ENCODE results near the gene SPATA33.
"Not testable (repeated sequence)": the region's sequence is repeated elsewhere in the genome, so short reads cannot be mapped to it uniquely, and the experiment has no call there.

The SPATA33 gene

DNA sequence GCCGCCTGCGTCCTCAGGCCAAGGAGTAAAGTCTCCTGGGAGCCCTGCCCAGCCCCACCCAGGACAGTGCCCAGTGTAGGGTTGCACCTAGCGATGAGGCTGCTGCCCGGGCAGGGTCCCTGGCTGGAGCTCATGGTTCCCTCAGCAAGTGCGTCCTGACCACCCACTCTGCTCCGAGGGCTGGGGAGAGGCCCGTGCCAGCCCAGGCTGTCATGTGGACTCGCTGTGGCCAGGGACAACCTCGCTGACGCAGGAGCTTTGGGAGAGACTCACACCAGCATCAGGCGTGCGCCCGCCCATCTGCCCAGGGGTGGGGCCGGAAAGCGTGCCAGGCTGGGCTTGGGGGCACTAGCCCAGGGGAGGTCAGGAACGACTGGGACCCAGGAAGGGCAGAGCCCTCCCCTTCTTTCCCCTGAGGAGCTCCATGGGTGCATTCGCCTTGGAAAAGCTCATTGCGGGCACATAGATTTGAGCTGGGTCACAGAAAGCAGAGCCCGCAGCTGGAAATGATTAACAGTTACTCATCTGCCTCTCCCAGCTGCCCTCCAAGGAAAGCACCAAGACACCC is 24.5 kb upstream of the SPATA33 start:
- Histone ChIP-seq H3K27ac (ENCODE audit: low read length) (no peak overlapping the region), H3K36me3 (replicated peaks; ENCODE audit: low read depth, low read length) (no peaks in the 10 kb centered on the region), H3K9me3 (ENCODE audit: insufficient read depth, low read length) (no peaks in the 10 kb centered on the region), H3K27me3 (ENCODE audit: low read depth, low read length) (peaks cover 5% of the 10 kb centered on the region; the same call in 1 of the 2 replicates), H3K9ac (ENCODE audit: low read length) (no peak overlapping the region), H3K4me3 (ENCODE audit: low read length) (no peak overlapping the region), H3K4me1 (ENCODE audit: low read length) (no peaks in the 10 kb centered on the region), H4K20me1 (ENCODE audit: insufficient read depth, low read length) (no peaks in the 10 kb centered on the region), H2AFZ (ENCODE audit: low read depth, low read length) (no peak overlapping the region), H3K4me2 (ENCODE audit: low read length) (no peak overlapping the region), H3K79me2 (ENCODE audit: low read length) (no peaks in the 10 kb centered on the region)
- TF ChIP-seq, protein P1, sequence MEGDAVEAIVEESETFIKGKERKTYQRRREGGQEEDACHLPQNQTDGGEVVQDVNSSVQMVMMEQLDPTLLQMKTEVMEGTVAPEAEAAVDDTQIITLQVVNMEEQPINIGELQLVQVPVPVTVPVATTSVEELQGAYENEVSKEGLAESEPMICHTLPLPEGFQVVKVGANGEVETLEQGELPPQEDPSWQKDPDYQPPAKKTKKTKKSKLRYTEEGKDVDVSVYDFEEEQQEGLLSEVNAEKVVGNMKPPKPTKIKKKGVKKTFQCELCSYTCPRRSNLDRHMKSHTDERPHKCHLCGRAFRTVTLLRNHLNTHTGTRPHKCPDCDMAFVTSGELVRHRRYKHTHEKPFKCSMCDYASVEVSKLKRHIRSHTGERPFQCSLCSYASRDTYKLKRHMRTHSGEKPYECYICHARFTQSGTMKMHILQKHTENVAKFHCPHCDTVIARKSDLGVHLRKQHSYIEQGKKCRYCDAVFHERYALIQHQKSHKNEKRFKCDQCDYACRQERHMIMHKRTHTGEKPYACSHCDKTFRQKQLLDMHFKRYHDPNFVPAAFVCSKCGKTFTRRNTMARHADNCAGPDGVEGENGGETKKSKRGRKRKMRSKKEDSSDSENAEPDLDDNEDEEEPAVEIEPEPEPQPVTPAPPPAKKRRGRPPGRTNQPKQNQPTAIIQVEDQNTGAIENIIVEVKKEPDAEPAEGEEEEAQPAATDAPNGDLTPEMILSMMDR (IDR thresholded peaks at IDR 0.05; ENCODE audit: low read depth, low read length): no peak
- no peak for TF ChIP-seq EZH2phosphoT487 (IDR thresholded peaks at IDR 0.05; ENCODE audit: low read depth)

DNA sequence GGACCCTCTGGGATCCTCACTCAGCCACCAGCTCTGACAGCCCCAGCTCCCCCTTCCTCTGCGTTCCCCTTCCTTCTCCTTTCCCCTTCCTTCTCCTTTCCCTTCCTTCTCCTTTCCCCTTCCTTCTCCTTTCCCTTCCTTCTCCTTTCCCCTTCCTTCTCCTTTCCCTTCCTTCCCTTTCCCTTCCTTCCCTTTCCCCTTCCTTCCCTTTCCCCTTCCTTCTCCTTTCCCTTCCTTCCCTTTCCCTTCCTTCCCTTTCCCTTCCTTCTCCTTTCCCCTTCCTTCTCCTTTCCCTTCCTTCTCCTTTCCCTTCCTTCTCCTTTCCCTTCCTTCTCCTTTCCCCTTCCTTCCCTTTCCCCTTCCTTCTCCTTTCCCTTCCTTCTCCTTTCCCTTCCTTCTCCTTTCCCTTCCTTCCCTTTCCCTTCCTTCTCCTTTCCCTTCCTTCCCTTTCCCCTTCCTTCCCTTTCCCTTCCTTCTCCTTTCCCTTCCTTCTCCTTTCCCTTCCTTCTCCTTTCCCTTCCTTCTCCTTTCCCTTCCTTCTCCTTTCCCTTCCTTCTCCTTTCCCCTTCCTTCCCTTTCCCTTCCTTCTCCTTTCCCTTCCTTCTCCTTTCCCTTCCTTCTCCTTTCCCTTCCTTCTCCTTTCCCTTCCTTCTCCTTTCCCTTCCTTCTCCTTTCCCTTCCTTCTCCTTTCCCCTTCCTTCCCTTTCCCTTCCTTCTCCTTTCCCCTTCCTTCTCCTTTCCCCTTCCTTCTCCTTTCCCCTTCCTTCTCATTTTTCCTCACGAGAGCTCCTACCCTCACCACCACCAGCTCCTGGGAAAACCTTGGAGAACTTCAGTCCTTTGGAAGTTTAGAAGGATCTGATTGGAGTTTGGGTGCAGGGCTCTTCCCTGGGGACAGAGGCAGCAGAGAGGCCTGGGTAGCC is 22.9 kb upstream of the SPATA33 start:
- H3K9me3 ChIP-seq (ENCODE audit: insufficient read depth, low read length); H3K4me2 ChIP-seq (ENCODE audit: low read length); H3K4me3 ChIP-seq (ENCODE audit: low read length); H3K79me2 ChIP-seq (ENCODE audit: low read length); H3K27me3 ChIP-seq (ENCODE audit: low read depth, low read length); H3K27ac ChIP-seq (ENCODE audit: low read length); H3K9ac ChIP-seq (ENCODE audit: low read length); H3K4me1 ChIP-seq (ENCODE audit: low read length); H4K20me1 ChIP-seq (ENCODE audit: insufficient read depth, low read length); H3K36me3 ChIP-seq (replicated peaks; ENCODE audit: low read depth, low read length); H2AFZ ChIP-seq (ENCODE audit: low read depth, low read length): not testable (repeated sequence)

- H4K20me1 ChIP-seq (ENCODE audit: insufficient read depth, low read length): no peaks in the 10 kb centered on the region
- TF ChIP-seq, protein P1 (IDR thresholded peaks at IDR 0.05; ENCODE audit: low read depth, low read length): no peak
- TF ChIP-seq EZH2phosphoT487 (IDR thresholded peaks at IDR 0.05; ENCODE audit: low read depth): no peak
- H3K4me2 ChIP-seq (ENCODE audit: low read length): no peak overlapping the region
- H3K79me2 ChIP-seq (ENCODE audit: low read length): no peaks in the 10 kb centered on the region
- no peaks in the 10 kb centered on the region for H3K4me1 ChIP-seq (ENCODE audit: low read length)
- no peaks in the 10 kb centered on the region for H3K9me3 ChIP-seq (ENCODE audit: insufficient read depth, low read length)
- H3K36me3 ChIP-seq (replicated peaks; ENCODE audit: low read depth, low read length): no peaks in the 10 kb centered on the region
- H3K27ac ChIP-seq (ENCODE audit: low read length): no peak overlapping the region
- H3K4me3 ChIP-seq (ENCODE audit: low read length): no peak overlapping the region
- H2AFZ ChIP-seq (ENCODE audit: low read depth, low read length): no peak overlapping the region
- no peak overlapping the region for H3K9ac ChIP-seq (ENCODE audit: low read length)
- peaks cover 5% of the 10 kb centered on the region; the same call in 1 of the 2 replicates for H3K27me3 ChIP-seq (ENCODE audit: low read depth, low read length)
Measured at GRCh38 chr16:89636663-89637062, 21.0 kb upstream of the SPATA33 start.

DNA sequence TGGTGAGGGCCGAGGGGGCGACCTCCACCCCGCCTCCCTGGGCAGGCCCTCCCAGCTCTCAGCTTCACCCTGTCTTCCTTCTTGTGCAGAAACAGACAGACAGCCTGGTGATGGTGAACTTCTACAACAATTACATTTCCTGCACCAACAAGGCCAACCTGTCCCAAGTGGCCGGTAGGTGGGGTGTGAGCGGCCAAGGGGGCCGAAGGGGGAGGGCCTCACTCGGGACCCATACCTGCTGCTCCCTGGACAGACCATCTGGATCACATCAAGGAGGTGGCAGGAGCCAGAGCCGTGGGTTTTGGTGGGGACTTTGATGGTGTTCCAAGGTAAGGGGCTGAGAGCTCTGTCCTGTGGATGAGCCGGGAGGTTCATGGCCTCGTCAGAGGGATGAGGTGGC is 20.3 kb upstream of the SPATA33 start:
- Histone ChIP-seq H3K9ac (ENCODE audit: low read length) (no peak overlapping the region), H4K20me1 (ENCODE audit: insufficient read depth, low read length) (no peaks in the 10 kb centered on the region), H3K9me3 (ENCODE audit: insufficient read depth, low read length) (no peaks in the 10 kb centered on the region), H3K4me2 (ENCODE audit: low read length) (no peak overlapping the region), H3K36me3 (replicated peaks; ENCODE audit: low read depth, low read length) (no peaks in the 10 kb centered on the region), H3K79me2 (ENCODE audit: low read length) (no peaks in the 10 kb centered on the region), H3K27ac (ENCODE audit: low read length) (no peak overlapping the region), H3K4me3 (ENCODE audit: low read length) (no peak overlapping the region), H3K27me3 (ENCODE audit: low read depth, low read length) (peaks cover 5% of the 10 kb centered on the region; the same call in 1 of the 2 replicates), H2AFZ (ENCODE audit: low read depth, low read length) (no peak overlapping the region), H3K4me1 (ENCODE audit: low read length) (no peaks in the 10 kb centered on the region)
- TF ChIP-seq EZH2phosphoT487 (IDR thresholded peaks at IDR 0.05; ENCODE audit: low read depth): no peak
- TF ChIP-seq, protein P1 (IDR thresholded peaks at IDR 0.05; ENCODE audit: low read depth, low read length): no peak

Data from OCI-LY3 (cell line).